ENCODE data around the gene JSRP1.

The JSRP1 gene

GRCh38 chr19:2226051-2226839 is 30.0 kb downstream of the JSRP1 start:
- H3K4me3 ChIP-seq (ENCODE audit: low read depth, low read length): no peak overlapping the region
- no peak for TF ChIP-seq CTCF (IDR thresholded peaks at IDR 0.05; ENCODE audit: low read depth, low read length)
- DNase-seq (ENCODE audit: low read depth, low spot score): no peak
- in situ Hi-C loops (cut with HindIII; ENCODE audit: low sequenced_read_pairs): no loop called here

DNA sequence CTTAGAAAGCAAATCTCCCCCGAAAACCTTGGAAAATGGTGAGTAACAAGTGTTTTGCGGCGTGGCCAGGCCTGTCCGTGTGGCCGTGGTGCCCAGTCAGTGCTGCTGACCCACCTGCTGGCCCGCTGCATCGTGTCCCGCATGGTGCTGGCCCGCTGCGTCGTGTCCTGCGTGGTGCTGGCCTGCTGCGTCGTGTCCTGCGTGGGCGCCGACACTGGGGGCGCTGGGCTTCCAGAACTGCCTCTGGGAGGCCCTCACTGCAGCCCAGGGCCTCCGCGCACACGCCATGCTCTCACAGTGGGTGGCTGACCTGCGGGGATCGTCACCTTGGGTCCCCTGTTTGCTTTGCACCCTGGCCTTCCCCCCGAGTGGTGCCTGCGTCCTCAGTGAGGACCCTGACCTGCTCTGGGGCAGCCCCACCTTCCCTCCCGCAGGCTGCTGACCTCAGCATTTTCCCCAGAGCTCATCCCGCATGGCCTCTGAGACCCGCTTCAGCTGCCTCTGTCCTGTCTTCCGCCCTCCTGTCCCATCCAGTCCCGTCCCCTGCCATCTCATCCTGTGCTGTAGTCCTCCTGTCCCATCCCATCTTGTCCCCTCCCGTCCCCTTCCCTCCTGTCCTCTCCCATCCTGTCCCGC is 30.7 kb downstream of the JSRP1 start:
- in situ Hi-C loops (cut with HindIII; ENCODE audit: low sequenced_read_pairs): no loop called here
- DNase-seq (ENCODE audit: low read depth, low spot score): no peak
- TF ChIP-seq CTCF (IDR thresholded peaks at IDR 0.05; ENCODE audit: low read depth, low read length): no peak
- no peak overlapping the region for H3K4me3 ChIP-seq (ENCODE audit: low read depth, low read length)

- TF ChIP-seq CTCF (IDR thresholded peaks at IDR 0.05; ENCODE audit: low read depth, low read length): no peak
- in situ Hi-C loops (cut with HindIII; ENCODE audit: low sequenced_read_pairs): no loop called here
- no peak overlapping the region for H3K4me3 ChIP-seq (ENCODE audit: low read depth, low read length)
- DNase-seq (ENCODE audit: low read depth, low spot score): no peak
Observed at GRCh38 chr19:2224754-2225349, 31.4 kb downstream of the JSRP1 start.

- no peak for TF ChIP-seq CTCF (IDR thresholded peaks at IDR 0.05; ENCODE audit: low read depth, low read length)
- in situ Hi-C loops (cut with HindIII; ENCODE audit: low sequenced_read_pairs): no loop called here
- no peak for DNase-seq (ENCODE audit: low read depth, low spot score)
- H3K4me3 ChIP-seq (ENCODE audit: low read depth, low read length): no peak overlapping the region
Observed at GRCh38 chr19:2223959-2224358, 32.3 kb downstream of the JSRP1 start.

- no peak for DNase-seq (ENCODE audit: low read depth, low spot score)
- in situ Hi-C loops (cut with HindIII; ENCODE audit: low sequenced_read_pairs): no loop called here
- no peak for TF ChIP-seq CTCF (IDR thresholded peaks at IDR 0.05; ENCODE audit: low read depth, low read length)
- no peak overlapping the region for H3K4me3 ChIP-seq (ENCODE audit: low read depth, low read length)
Observed at GRCh38 chr19:2223391-2223790, 32.8 kb downstream of the JSRP1 start.

- DNase-seq (ENCODE audit: low read depth, low spot score): no peak
- in situ Hi-C loops (cut with HindIII; ENCODE audit: low sequenced_read_pairs): no loop called here
- TF ChIP-seq CTCF (IDR thresholded peaks at IDR 0.05; ENCODE audit: low read depth, low read length): peak; percentile 38
- H3K4me3 ChIP-seq (ENCODE audit: low read depth, low read length): no peak overlapping the region
Observed at GRCh38 chr19:2221918-2222317, 34.3 kb downstream of the JSRP1 start.

Measured in astrocyte of the spinal cord (primary cell).